HG03439 (cell line): ENCODE measurements around the gene CDSN.
A peak's percentile ranks its signal among the peaks of the same experiment; 100 is the strongest.
"Not testable (repeated sequence)": the region's sequence is repeated elsewhere in the genome, so short reads cannot be mapped to it uniquely, and the experiment has no call there.

Source experiments
- ATAC-seq: cut with Tn5 transposase; IDR thresholded peaks from one replicate; pipeline ENCODE4 v1.9.1; 2021; ENCODE audit warnings: mild to moderate bottlenecking, moderate library complexity; ENCODE audit not compliant: unreplicated experiment

Gene CDSN

DNA sequence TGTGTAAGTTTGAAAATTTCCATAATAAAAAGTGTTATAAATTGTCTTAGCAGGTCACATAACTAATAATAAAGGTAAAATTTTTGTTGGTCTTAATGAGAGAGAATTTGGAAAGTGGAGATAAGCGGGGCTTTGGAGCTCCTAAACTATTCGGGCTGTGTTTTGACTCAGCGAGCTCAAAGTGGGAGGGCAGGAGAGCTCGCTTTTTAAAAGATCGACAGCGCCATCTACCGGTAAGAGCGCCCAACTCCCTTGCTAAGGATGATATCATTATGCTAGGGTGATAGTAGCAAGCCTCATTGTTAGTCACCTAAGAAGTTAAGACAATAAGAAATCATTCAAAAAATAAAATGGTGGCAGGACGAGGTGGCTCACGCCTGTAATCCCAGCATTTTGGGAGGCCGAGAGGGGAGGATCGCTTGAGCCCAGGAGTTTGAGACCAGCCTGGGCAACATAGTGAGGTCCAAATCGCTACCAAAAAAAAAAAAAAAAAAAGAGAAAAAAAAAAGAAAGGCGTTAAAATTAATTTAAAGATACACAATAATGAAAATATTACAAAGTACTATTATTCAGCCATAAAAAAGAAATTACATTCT, 32.7 kb downstream of the CDSN start:
- peak; percentile 51 for ATAC-seq

DNA sequence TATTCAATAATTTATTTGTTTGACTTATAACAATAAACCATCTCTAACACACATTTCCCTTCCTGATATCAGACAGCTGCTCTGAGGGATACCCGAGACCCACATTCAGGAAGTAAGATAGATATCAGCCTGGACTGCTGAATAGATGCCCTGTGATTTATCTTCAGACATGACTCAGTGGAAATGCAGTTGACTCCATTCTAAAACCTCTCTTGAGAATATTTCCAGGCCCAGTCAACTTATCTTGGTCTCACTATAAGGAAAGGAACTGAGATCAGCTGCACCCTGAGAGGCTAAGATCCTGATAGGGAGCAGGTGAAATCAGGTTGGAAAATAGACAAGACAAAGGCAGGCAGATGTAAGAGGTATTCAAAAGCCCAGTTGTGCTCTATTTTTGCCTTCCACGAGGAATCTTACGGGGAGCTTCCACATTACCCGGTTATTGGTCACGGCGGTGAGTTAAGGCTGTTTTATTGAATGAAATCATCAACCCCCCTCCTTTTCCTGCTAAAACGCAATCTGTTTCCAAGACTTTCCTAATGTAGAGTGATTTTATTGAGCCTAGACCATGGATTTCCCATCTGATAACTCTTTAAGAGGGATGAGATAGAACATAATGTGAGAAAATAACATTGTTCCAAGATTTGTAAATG, 33.3 kb downstream of the CDSN start:
- ATAC-seq, result no peak

DNA sequence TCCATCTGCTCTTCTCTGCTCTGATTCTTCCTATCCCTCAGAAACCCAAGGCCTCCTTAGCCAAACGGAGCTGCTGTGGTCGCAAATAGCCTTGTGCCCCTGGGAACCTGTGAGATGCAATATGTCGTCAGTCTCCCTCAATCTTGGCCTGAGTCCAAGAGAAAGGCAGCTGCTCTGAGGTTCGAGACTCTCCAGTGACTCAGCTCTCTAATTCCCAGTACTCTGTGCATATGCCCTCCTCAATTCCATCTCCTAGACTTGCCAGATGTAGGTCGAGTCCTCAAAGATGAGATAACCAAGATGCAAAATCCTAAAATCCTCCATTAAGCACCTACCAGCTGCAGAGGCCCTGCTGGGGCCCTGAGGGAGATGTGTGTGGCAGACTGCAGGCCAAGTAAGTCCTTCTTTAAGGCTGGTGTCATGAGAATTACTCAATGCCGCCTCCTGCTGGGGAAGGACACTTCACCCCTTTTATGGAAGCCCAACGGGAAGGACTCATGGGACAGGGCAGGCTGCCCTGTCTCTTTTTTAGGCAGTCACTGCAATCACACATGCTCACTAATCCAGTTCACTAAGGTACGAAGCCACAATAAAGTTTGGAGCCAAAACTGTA, 36.4 kb downstream of the CDSN start:
- no peak for ATAC-seq

DNA sequence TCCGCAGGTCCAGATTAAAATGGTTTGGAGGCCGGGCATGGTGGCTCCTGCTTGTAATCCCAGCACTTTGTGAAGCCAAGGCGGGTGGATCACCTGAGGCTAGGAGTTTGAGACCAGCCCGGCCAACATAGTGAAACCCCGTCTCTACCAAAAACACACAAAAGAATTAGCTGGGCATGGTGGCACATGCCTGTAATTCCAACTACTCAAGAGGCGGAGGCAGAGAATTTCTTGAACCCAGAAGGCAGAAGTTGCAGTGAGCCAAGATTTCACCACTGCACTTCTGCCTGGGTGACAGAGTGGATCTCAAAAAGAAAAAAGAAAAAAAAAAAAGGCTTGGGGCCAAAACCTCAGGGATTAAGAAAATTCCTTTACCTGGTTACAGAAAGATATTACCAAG, 38.4 kb downstream of the CDSN start:
- no peak for ATAC-seq

GRCh38 chr6:31079656-31080261, 40.5 kb downstream of the CDSN start:
- no peak for ATAC-seq

GRCh38 chr6:31076611-31077010, 43.6 kb downstream of the CDSN start:
- ATAC-seq, result no peak

DNA sequence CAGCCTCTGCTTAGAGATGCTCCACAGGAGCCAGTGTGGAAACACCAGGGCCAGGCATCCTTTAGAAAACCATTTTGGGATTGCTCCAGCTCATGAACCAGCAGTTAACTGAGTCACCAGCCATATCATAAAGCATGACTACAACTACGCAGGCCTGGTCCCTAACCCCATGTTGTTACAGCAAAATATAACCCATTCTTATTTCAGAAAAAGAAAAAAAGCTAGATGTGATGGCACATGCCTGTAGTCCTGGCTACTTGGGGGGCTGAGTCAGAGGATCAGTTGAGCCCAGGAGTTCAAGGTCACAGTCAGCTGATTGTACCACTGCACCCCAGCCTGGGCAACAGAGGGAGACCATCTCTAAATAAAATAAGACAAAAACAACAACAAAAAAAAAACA, 44.7 kb downstream of the CDSN start:
- ATAC-seq, result no peak

DNA sequence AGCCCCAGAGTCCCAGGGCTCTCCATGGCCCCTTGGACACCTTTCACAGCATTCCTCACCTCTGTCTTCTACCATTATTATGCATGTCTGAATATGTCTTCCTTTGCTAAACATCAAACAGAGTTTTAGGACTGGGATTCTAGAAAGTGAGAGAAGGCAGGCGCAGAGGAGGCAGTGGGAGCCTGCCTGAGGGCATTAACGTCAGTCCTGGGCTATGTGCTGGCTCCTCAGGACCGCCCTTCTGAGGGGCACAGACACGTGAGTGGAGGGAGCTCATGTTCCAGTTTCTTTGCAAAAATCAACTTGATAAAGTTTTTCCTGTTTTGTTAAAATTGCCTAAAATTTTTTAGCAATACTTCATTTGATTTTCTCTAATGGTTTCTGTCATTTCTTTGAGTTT, 45.8 kb downstream of the CDSN start:
- ATAC-seq, result no peak

DNA sequence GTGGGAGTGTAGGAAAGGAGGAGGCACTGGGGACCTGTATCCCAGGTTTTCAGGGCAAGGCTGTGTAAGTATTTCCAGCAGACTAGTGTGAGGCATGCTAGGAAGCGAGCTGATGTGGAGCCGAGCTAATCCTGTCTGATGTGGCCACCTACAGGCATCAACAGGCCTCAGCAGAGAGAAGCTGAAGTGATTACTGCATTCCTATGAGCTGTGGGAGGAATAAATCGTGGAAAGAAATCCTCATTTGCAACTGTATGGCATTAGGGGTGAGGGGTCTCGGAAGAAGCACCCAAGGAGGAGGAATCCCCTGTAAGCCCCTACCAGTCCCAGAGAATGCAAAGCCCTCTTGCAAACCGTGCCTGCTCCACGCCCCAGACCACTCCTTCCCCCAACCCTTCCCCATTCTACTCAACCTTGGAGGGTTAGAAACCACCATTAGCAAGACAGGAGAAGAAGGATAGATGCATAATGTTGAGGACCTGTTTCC, 49.5 kb downstream of the CDSN start:
- ATAC-seq, result no peak

DNA sequence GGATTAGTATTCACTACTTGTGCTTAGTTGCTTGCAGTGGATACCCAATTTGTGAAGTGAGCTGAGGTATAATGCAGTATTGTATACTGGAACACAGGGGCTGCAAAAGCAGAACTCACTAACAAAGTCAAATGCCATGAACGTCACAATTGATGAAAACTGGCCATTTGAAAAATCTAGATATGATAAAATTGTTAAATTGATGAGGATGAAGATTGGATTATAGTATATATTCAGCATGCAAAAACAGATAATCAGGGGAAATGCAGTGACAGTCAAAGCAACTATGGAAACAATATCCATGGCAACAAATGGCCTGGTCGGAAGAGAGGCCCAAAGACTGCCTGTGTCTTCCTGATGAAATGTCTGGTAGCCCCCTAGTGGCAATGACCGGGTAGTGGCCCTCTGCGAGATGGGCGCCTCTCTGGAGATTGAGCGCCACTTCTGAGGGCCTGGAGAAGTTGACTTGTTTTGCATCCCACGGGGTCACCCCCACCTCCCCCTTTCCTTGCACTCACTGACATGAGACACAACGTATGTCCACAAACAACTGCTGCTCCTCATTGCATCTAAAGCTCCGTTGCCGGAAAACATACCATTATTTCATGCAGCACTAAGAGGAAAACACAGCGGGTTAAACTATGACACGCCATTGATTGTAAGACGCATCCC, 51.4 kb downstream of the CDSN start:
- ATAC-seq, result peak; percentile 63

- ATAC-seq, result not testable (repeated sequence)
These were observed 52.2 kb downstream of the CDSN start for GRCh38 chr6:31067891-31068668.

- ATAC-seq, result not testable (repeated sequence)
These were observed 53.2 kb downstream of the CDSN start for GRCh38 chr6:31067028-31067427.

- ATAC-seq, result no peak
These were observed 54.7 kb downstream of the CDSN start for GRCh38 chr6:31065556-31065955.
